Stimulated activated CD8-positive, alpha-beta memory T cell treated with anti-CD3 and anti-CD28 coated beads, Interleukin-15, amount 100 ng/mL, for 4 hours (primary cell): ENCODE measurements around the gene NHLRC4.
A peak's percentile ranks its signal among the peaks of the same experiment; 100 is the strongest.
"Not testable (repeated sequence)": the region's sequence is repeated elsewhere in the genome, so short reads cannot be mapped to it uniquely, and the experiment has no call there.

Experiments used
- DNase-seq, 2 donors: peaks; one replicate each; pipeline ENCODE4 v3.0.0-alpha.2; 2020; ENCODE audit warnings: low read depth in 2 of 2

Gene NHLRC4

DNA sequence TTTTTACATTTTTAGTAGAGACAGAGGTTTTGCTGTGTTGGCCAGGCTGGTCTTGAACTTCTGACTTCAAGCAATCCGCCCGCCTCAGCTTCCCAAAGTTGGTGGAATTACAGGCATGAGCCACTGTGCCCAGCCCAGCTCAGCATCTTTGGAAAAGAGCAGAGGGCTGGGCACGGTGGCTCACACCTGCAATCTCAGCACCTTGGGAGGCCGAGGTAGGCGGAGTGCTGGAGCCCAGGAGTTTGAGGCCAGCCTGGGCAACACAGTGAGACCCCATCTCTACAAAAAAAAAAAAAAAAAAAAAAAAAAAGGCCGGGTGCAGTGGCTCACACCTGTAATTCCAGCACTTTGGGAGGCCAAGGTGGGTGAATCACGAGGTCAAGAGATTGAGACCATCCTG lies 30.9 kb downstream of the NHLRC4 start:
- DNase-seq = not testable (repeated sequence)

DNA sequence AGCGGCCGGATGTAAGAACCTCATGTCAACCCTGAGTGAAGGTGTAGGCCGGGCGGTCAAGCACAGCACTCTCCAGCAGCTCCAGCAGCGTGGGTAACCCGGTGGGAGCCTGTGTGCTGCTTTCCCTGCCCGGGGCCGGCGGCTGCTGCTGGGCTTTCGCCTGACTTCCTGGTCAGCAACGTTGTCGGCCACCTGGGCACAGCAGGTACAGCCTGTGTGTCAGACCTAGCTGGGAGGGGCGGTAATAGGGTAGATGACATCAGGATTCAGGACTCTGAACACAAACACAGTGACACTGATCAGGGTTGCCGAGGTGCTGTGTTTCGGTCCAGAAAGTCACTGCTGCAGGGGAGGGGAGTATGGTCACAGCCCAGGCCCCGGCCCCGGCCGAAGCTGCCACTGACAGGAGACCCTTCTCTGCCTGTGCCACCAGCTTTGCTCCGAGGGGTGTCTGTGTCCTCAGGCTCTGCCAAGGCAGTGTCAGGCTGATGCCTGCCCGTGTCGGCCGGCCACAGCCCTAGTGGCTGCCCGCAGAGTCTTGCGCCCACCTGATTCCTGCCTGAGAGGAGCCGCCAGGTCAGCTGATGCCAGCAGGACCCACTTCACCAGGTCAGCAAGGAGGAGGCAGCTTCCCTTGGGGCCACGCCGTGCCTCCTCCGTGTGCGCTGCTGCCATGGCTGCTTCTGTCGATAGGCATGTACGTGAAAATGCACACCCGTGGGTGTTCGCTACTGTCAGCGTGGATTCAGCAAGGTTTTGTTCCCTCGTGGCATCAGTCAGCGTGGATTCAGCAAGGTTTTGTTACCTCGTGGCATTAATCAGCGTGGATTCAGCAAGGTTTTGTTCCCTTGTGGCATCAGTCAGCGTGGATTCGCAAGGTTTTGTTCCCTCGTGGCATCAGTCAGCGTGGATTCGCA lies 32.3 kb downstream of the NHLRC4 start:
- no peak for DNase-seq

- no peak for DNase-seq
Observed at GRCh38 chr16:600781-601180, 34.0 kb downstream of the NHLRC4 start.

GRCh38 chr16:603933-604332 lies 37.1 kb downstream of the NHLRC4 start:
- no peak for DNase-seq

DNA sequence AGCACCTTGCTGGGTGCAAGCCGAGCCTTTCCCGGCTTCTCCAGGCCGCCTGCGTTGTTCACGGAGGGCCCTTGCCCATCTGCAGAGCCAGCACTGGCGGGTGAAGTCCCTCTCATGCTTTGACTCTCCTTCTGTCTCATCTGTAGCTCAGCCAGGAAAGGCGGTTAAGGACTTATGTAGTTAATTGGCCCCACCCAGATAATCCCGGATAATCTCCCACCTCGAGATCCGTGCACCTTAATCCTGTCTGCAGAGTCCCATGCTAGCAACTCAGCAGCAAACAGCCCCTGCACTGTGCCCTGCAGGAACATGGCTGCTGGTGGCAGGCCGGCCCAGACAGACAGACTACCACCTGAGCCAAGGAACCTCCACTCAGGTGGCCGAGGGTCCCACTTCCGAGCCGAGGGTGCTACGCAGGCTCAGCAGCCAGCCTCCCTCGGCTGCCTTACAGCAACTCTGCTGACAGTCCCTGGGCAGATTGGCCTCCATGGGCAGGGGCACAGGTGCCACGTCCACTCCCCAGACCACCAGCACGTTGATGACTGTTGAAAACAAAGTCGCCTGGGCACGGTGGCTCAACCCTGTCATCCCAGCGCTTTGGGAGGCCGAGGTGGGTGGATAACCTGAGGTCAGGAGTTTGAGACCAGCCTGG lies 40.0 kb downstream of the NHLRC4 start:
- no peak for DNase-seq

- no peak for DNase-seq
Observed at GRCh38 chr16:608019-608418, 41.2 kb downstream of the NHLRC4 start.

DNA sequence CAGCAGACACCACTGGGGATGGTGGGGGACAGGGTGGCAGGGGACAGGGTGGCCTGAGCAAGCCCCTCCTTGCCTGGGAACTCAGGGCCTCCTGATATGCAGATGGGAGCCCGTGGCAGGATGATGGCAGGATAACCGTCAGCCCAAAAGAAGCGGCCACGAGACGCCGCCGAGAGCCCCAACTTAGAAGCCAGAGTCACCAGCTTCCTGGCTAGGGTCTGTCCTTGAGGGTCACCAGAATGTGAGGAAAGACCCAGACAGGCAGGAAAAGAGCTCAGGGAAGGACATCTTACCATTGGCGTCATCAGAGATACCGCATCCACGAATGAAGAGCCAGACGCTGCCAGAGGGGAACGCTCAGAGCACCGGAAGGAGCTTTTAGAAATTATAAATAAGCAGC lies 42.5 kb downstream of the NHLRC4 start:
- no peak for DNase-seq

DNA sequence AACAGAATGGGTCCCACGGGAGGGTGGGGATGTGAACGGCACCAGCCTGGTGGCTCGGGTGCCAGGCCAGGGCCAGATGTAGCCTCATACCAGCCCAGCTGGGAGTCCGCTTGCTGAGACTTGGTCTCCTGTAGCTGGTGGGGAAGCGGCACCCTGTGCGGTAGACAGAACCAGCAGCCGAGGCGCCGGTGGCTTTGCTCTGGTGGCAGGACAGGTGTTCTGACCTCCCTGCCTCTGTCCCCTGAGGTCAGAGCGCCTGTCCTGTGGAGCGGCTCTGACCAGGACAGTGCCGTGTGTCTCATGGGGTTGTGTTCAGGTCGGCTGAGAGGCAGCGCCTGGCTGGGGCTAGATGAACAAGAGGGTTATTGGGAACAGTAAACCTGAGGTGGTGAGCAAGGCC lies 43.2 kb downstream of the NHLRC4 start:
- DNase-seq = no peak

GRCh38 chr16:610513-611381 lies 43.9 kb downstream of the NHLRC4 start:
- peak in 1 of 2 donors; percentile 23 for DNase-seq

GRCh38 chr16:615122-615521 lies 48.3 kb downstream of the NHLRC4 start:
- DNase-seq = no peak

- no peak for DNase-seq
Observed at GRCh38 chr16:616733-617586, 50.2 kb downstream of the NHLRC4 start.

GRCh38 chr16:617855-618254 lies 51.0 kb downstream of the NHLRC4 start:
- DNase-seq = no peak
